ENCODE data around the gene LRRFIP1.

Gene LRRFIP1

DNA sequence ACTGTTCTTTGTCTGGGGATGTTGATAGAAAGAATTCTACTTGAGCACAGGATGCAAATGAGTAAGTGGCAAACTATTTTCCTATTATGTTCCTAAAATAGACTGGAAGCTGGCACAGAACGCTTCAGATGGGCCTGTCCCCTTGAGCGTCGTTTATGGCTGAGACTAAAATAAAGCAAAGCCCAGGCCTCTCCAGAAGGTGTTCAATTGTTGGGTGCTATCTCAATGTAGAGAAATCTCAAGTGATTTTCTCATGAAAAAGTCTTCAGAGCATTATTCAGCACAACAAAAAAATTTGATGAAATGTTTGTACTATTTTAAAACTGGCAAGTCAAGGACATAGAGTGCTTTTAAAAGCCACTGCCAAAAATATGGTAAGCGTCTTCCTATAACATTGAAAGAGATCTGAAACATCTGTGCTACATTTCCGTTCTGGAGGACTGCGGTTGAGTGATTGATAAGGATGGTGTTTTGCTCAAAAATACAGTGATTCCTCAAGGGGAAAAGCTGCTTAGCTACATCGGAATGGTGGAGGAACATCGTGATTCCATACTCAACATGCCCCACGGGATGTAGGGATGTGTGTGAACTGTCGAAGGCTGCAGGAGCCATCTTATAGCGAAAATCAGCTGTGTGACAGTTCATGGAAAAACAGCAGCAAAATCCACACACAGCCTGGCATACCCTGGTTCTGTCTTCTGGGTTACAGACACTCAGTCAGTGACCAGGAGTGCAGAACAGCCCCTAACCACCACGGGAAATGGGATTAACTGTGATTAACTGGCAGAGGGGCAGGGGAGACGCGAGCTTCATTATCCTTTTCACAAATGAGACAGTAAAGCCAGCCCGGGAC, 10.4 kb upstream of the LRRFIP1 start:
- DNase-seq (ENCODE audit: low read depth in 2 of 2), result no peak

- DNase-seq (ENCODE audit: low read depth in 2 of 2), result no peak
Observed at GRCh38 chr2:237617587-237617982, 9.8 kb upstream of the LRRFIP1 start.

GRCh38 chr2:237618449-237618848, 8.9 kb upstream of the LRRFIP1 start:
- no peak for DNase-seq (ENCODE audit: low read depth in 2 of 2)

DNA sequence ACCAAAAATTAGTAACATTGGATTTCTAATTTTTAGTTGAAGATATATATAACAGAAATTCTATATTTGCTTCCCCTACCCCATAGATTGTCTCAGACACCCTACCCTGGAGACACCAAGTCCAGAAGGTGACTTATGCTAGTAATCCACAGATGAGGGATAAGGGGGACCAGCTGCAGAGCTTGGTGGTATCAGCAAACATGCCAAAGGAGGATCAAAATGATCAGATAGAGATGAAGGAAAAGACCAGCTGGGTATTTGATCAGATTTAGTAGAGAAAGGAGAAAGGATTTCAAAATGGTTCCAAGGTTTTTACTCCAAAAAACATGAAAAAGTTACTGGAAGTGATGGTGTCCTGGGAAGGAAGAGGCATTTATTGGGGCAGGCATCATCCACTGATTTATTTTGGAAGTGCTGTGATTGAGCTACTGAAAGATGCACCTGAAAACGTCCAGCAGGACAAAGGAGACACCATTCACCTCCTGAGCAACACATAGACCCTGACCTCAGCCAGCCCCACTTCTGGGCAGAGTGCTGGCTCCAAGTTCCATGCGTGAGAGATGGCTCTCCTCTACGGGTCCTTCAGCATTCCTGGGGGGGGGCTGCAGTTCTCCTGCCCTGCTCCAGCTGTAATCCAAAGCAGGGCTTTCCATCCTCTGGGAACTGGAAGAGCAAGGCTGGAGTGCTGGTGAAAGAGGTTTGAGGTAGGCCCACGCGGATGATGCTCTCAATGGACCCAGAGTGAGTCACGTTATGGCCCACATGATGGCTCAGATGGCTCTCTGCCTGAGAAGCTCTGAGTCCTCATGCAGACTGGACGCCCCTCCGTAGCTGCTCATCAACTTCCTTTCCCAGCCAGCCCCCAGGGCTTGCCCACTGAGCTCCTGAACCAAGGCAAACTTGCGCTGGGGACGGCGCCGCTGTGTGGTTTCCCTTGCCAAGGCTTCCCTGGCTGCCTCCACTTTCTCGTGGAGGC, 3.7 kb upstream of the LRRFIP1 start:
- no peak for DNase-seq (ENCODE audit: low read depth in 2 of 2)

DNA sequence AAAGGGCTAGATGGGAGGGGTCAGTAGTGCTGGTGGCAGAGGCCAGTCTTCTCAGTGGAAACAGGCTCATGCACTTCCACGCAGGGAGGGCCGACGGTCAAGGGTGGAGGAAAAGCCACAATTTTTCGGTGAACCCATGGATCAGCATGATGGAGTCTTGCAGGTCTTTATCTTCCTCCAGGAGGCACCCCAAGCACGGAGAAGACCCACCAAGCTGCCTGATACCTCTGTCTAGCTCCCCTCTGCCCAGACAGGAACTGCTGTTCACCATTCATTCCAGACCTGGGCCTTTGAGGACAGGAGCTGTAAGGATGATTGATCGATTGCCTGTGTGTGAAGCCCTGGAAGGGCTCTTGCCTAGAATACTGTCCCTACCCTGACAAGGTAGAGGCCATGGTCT, 2.8 kb upstream of the LRRFIP1 start:
- no peak for DNase-seq (ENCODE audit: low read depth in 2 of 2)

- DNase-seq (ENCODE audit: low read depth in 2 of 2), result no peak
Observed at GRCh38 chr2:237625216-237625705, 2.1 kb upstream of the LRRFIP1 start.

GRCh38 chr2:237625777-237626176, 1.6 kb upstream of the LRRFIP1 start:
- DNase-seq (ENCODE audit: low read depth in 2 of 2), result no peak

GRCh38 chr2:237626813-237627440, 460 bp upstream of the LRRFIP1 start:
- DNase-seq (ENCODE audit: low read depth in 2 of 2), result no peak

- DNase-seq (ENCODE audit: low read depth in 2 of 2), result no peak
Observed at GRCh38 chr2:237628247-237629187, 1.1 kb downstream of the LRRFIP1 start.

- no peak for DNase-seq (ENCODE audit: low read depth in 2 of 2)
Observed at GRCh38 chr2:237629188-237629534, 1.8 kb downstream of the LRRFIP1 start.

GRCh38 chr2:237629739-237630138, 2.4 kb downstream of the LRRFIP1 start:
- DNase-seq (ENCODE audit: low read depth in 2 of 2), result no peak

DNA sequence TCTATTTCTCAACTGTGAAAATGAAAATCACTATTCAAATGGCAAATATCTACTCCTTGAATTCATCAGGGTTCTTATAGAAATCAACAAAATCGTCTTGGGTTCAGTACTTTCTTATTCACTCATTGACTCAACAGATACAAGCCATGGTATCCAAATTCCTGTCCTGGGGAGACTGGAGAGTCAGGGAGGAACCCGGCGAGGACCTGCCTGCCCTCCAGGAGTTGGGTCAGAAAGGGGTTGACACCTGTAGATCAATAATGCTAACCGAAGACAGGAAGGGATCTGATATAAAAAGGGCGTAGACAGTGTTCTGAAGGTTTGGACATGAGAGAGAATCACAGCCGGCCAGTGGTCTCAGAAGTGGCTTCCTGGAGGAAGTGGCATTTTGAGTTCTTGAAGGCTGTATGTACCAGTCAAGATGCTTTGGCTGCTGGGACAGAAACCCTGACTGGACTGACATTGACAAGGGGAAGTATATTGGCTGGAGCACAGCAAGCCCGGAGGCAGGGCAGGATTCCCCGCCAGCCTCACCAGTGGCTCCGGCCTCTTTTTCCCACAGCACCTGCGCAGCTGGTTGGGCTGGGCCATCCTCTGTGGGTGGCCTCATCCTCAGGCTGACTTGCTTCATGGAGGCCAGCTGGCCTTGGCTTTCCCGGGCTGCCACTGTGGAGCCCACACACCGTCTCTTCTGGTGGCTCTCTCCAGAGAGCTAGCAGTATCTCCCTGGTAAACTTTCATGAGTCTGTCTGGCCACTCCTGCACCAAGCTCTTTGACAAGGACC, 3.0 kb downstream of the LRRFIP1 start:
- DNase-seq (ENCODE audit: low read depth in 2 of 2), result no peak

GRCh38 chr2:237631007-237631785, 3.8 kb downstream of the LRRFIP1 start:
- DNase-seq (ENCODE audit: low read depth in 2 of 2), result no peak

DNA sequence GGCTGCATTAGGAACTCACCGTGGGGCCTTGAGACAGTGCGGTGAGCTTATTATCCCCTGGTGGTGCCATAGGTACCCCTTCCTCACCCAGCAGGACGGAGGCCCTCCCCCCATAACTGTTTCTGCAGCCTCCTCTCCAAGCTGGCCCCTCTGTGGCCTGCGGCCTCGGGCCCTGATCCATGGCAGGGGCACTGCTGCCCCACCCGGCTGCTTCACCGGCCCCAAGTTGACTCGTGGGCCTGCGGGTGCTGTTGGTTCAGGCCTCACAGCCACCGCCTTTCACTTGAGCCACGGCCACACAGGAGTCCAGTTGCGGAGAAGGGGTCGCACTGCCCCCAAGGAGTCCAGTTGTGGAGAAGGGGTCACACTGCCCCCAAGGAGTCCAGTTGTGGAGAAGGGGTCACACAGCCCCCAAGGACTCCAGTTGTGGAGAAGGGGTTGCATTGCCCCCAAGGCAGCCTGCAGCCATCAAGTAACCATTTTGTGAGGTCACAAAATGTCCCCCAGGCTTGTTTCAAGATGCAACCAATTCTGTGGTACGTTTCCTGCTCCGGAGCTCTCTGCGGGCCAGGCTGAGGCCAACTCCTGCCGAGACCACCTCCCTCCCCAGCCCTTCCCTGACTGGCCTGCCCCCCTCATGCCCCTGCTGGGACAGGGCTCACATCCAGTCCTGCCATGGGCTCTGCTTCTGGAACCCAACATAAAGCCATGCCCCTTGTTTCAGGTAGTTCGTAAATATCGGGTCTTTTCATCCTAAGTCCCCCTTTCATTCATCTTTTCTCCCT, 4.6 kb downstream of the LRRFIP1 start:
- no peak for DNase-seq (ENCODE audit: low read depth in 2 of 2)

- DNase-seq (ENCODE audit: low read depth in 2 of 2), result no peak
Observed at GRCh38 chr2:237633061-237633561, 5.7 kb downstream of the LRRFIP1 start.

DNA sequence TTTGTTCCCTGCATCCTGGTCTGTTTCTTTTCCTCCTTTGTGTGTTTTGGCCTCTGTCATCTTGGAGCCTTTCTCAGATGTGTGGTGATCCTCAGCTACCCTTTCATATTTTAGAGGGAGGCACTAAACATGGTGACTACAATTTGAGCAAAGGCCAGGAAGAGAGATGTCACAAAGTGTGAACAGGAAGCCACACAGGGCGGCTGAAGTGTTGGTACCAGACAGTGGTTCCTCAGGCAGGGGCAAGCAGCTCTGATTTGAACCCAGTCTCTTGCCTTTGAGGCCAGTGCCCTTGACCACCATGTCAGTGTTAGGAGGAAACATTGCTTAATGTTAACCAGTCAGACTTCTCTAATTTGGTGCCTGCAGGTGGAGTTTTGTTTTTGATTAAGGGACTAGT, 9.2 kb downstream of the LRRFIP1 start:
- DNase-seq (ENCODE audit: low read depth in 2 of 2), result no peak

DNA sequence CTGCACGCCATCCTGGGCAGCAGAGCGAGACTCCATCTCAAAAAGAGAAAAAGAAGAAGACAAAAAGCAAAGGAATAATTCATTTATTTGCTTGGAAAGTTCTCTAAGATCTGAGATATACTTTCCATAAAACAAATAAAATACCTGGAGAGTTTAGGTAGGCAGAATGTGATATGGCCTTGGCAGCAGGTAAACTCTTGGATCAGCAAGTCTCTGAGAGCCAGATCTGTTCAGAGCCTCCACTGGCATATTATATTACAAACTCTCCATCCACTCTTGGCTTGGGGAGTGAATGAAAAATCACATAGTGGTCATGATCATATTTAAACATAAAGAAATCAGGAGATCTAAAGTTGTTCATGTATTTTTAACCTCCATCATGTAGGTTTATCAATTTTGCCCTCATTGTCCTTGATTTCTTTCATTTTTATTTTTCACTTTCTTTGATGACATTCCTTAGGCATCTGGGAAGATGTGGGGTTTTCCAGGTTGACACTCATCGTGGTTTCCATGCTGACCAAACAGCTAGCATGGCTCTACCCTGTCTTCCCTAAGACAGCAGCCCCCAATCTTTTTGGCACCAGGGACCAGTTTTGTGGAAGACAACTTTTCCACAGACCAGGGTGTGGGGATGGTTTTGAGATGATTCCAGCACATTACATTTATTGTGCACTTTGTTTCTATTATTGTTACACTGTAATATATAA, 10.2 kb downstream of the LRRFIP1 start:
- DNase-seq (ENCODE audit: low read depth in 2 of 2), result no peak

GRCh38 chr2:237638176-237638575, 10.8 kb downstream of the LRRFIP1 start:
- no peak for DNase-seq (ENCODE audit: low read depth in 2 of 2)

All from stimulated activated CD8-positive, alpha-beta memory T cell treated with anti-CD3 and anti-CD28 coated beads, Interleukin-7, amount 100 ng/mL, for 1 hour (primary cell).